ENCODE measurements around the gene MICAL3.

DNA sequence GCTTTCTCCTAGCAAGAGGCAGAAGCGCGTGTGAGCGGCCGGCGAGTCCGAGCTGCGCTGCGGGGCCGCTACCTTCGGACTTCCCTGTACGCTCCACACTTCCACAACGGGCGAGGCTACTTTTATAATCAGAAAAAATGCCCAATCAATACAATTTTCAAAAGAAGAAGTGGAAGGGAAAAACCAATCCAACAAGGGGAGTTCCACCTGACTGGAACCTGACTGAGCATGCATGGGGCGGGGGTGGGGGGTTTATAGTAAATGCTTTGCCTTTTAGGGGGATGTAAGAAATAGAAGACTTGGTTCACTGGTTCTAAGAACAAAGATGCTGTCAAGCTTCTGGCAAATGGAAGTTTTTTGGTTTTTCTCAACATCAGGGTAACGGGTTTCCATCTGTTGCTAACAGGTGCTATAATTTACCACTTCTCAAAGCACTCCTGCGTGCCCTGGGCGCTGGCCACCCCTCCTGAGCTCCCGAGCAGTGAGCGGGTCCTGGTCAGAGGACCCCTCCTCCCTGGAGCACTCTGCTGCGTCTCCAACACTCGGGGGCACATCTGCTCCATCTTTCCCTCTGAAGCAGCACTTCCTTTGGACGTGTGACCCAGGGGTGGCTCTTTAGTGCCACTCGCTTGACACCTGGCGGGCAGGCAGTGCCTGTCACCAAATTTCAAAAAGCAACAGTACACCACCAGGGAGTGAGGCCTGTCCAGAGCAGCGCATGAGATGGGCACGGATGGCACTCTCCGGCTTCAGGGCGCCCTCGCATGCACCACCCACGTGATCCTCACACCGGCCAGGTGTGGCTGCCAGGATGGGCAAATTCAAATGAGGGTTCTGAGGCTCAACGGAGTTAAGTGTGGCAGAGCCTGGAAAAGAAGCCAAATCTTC lies 228.5 kb downstream of the MICAL3 start:
- TF ChIP-seq CTCF (IDR thresholded peaks at IDR 0.05), result no peak
- TF ChIP-seq POLR2A (IDR thresholded peaks at IDR 0.05), result no peak
